GM18505 (cell line): ENCODE data around the gene KRTAP5-5.
"Not testable (repeated sequence)": the region's sequence is repeated elsewhere in the genome, so short reads cannot be mapped to it uniquely, and the experiment has no call there.

Experiments used
- ATAC-seq: cut with Tn5 transposase; IDR thresholded peaks from one replicate; pipeline ENCODE4 v1.9.1; 2021; ENCODE audit not compliant: unreplicated experiment
- POLR2A ChIP-seq: IDR thresholded peaks from 4 replicates; pipeline ENCODE4 v1.6.1; 2011; ENCODE audit warnings: borderline replicate concordance; ENCODE audit not compliant: insufficient read depth, insufficient read length; ENCODE audit errors: extremely low read depth

Gene KRTAP5-5

DNA sequence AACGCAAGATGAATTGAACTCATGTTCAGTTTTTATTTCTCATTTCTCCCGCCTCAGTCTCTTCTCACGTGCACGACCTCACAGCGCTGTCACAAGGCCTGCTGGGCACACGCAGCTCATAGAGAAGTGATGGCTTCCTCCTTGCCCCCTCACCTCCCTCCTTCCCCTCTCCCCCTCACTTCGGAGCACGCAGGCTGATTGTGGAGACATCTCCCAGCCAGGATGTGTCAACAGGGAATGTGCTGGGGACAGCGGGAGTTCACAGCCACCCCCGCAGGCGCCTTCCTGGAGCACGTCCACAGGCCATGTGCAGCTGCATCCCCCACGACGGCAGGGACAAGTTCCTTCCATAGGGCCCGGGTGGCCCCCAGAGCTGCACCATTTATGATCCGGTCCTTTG is 38.3 kb downstream of the KRTAP5-5 start:
- no peak for TF ChIP-seq POLR2A
- ATAC-seq: no peak

DNA sequence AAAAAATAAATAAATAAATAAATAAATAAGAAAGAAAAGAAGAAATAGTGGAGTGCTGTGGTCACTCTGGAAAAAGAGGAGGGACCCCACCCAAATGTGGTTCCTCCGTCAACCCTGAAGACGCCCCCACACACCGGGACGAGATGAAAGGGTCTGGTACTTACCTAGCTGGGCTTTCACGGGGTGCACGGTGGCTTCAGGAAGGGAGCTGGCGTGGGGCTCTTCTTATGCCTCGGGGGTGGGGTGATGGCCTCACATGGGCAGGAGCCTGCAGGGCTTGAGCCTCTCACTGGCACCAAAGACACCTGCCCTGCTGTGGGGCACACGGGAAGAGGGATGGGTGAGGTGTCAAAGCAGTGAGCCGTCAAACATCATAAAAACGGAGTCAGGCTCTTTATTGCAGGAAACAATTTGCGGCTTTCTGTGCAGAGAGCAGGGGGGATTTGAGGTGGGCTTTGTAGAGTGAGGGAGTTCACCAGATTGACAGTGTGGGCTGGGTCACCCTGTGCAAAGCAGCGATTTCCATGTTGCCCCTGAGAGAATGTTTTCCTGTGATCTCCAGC is 39.4 kb downstream of the KRTAP5-5 start:
- no peak for ATAC-seq
- TF ChIP-seq POLR2A: no peak

DNA sequence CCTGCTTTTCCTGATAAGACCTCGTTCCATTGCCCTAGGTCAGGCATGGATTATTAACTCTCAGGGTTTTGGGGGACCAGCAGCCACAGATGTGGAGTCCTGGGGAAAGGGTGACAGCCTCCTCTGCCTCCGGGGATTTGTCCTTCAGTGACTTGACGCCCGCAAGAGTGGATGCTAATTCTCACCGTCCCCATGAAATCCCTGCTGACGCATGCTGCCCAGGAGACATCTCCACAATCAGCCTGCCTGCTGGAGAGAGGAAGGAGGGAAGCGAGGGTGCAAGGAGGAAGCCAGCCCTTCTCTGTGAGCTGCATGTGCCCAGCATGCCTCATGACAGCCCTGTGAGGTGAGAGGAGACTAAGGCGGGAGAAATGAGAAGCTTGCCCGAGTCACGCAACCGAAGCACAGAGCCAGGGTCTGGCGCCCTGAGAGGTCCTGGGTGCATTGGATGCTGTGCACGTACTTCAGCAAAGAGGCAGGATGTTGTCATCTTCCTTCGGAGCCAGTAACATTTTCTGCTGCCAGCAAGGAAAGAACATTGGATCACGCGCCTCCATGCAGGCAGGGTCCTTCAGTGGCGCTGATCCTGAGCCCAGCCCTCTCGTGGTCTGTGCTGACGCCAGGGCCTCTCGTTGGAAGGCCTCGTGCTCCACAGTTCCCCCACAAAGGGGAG is 40.1 kb downstream of the KRTAP5-5 start:
- no peak for TF ChIP-seq POLR2A
- no peak for ATAC-seq

DNA sequence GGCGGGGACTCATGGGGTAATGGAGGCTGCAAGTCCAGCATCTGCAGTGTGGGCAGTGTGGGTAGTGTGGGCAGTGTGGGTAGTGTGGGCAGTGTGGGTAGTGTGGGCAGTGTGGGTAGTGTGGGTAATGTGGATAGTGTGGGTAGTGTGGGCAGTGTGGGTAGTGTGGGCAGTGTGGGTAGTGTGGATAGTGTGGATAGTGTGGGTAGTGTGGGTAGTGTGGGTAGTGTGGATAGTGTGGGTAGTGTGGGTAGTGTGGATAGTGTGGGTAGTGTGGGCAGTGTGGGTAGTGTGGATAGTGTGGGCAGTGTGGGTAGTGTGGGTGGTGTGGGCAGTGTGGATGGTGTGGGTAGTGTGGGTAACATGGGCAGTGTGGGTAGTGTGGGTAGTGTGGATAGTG is 40.9 kb downstream of the KRTAP5-5 start:
- ATAC-seq: not testable (repeated sequence)

DNA sequence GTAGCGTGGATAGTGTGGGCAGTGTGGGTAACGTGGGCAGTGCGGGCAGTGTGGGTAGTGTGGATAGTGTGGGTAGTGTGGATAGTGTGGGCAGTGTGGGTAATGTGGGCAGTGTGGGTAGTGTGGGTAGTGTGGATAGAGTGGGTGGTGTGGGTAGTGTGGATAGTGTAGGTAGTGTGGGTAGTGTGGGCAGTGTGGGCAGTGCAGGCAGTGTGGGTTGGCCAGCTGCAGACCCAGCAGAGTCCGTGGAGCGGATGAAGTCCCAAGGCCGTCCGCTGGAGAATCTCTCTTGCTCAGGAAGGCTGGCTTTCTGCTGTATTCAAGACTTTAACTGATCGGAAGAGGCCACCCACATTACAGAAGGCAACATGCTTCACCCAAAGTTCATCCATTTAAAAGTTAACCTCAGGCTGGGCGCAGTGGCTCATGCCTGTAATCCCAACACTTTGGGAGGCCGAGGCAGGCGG is 41.4 kb downstream of the KRTAP5-5 start:
- ATAC-seq: no peak
- TF ChIP-seq POLR2A: no peak

DNA sequence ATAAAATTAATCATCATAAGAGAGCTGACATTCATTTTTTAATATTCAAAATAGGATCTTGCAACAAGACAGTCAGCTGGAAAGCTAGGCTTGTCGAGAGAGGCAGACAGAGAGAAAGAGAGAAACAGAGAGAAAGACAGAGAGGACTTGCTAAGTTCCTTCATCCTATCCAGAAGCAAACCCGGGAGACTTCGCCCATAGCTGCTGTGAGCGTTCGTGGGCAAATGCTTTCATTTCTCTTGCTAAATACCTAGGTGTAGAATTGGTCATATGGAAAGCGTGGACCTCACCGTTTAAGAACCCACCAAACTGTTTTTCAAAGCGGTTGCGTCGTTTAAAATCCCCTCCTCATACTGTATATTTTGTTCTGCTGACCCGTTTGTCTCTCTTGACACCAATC is 42.1 kb downstream of the KRTAP5-5 start:
- no peak for ATAC-seq
- TF ChIP-seq POLR2A: no peak

DNA sequence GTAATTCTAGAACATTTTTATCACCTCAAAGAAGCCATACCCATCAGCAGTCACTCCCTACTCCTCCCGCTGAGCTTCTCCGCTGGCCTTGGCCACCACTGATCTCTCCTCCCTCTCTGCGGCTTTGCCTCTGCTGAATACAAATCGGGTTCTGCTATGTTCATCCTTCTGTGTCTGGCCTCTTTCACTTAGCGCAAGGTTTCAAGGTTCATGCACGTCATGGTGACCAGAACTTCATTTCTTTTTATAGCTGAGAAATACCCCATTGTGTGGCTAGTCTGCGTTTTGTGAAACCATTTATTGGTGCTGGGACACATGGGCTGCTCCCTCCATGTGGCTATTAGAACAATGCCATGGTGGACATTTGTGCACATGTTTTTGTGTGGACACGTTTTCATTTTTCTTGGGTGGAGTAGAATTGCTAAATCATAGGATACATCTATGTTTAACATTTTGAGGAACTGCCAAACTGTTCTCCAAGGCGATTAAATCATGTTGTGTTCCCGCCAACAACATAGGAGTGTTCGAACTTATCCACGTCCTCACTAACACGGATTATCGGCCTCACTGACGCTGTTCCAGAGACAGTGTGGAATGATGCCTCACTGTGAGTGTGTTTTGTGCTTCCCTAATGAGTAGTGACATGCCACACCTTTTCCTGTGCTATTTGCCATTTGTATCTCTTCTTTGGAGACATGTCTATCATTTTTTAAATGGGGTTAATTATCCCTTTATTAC is 43.2 kb downstream of the KRTAP5-5 start:
- no peak for ATAC-seq
- TF ChIP-seq POLR2A: no peak

DNA sequence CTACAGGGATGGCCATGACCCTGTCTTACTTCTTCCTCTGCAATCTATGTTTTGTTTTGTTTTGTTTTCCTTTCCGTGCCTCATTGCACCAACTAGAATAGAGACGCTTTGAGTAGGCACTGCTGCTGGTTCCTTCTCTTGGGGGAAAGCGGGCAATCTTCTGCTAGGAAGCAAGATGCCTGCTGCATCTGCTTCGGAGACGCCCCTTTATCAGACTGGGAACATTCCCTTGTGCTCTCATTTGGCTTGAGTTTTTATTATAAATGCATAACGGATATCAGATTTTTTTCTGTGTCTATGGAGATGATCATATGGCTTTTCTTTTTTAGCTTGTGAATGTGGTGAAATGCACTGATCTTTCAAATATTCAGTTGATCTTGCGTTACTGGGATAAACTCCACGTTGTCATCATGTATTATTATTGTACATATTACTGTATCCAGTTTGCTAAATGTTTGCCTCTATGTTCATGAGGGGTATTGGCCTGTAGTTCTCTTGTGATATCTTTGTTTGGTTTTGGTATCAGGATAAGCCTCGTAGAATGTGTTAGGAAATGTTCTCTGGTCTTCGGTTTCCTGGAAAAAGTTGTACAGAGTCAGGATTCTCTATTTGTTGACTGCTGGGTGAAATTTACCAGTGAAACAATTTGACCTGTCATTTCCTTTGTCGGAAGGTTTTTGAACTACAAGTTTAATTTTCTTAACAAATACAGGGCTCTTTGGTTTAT is 44.0 kb downstream of the KRTAP5-5 start:
- TF ChIP-seq POLR2A: no peak
- no peak for ATAC-seq

DNA sequence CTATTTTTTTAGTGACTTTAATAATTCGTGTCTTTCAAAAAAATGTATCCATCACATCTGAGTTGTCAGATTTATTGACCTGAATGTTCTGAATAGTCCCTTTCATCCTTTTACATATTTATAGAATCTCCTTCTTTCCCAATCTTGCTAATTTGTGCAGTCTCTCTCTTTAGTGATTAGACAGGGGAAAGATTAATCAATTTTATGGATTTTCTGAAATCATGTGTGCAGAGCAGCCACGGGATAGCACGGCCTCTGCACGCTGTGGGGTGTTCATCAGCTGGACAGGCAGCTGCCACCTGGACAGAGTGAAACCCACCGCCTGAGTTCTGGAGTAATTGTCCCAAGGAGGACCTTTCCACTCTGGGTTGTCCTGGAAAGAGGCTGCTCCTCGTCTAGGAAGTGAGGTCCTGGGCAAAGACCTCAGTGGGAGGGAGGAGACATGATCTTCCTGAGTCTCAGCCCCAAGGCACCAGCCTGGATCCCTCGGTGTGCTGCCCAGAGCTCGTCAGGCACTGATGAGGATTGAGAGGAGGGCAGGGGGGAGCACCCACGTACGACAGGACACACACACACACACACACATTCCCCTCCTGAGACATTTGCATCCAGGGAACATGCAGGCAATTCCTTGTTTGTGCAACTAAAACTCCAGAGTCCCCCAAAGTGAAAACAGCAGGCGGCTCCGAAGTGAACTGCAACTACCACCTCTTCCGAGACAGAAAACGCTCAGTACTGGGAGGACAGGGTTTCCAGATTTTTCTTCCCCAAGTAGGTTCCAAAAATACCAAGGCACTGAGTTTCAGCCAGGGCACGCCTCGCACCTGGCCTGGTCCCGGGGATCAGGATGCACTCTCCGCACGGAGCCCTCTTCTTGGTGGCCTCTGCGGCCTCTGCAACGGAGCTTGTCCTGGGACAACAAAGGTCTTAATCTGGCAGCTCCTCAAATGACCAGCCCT is 44.9 kb downstream of the KRTAP5-5 start:
- ATAC-seq: no peak

DNA sequence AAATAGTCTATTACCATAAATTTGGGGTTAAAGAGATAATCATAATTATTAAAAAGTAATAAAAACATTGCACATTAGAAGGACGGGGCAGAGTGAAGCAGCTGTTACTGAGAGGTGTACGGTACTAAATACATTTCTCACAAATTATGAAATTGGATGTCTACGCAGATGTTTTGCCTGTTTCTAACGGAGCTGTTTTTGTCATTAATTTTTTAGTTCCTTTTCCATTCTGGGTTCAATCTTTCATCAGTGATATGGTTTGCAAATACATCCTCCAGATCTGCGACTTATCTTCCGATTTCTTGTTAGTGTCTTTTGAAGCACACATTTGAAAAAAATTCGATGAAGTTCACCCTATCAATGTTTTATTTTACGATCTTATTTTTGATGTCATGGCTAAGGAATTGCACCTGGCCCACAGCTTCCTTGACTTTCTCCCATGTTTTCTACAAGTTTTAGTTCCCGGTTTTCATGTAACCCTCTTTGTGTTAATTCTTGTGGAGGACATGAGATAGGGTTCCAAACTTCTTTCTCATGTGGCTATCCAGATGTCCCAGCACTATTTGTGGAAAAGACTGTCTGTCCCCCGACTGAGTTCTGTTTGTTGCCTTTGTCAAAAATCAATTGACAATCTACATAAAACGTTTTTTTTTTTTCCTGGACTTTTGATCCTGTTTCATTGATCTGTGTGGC is 46.1 kb downstream of the KRTAP5-5 start:
- TF ChIP-seq POLR2A: no peak
- ATAC-seq: no peak

More for the DNA sequence above, 44.9 kb downstream of the KRTAP5-5 start:
- no peak for TF ChIP-seq POLR2A

DNA sequence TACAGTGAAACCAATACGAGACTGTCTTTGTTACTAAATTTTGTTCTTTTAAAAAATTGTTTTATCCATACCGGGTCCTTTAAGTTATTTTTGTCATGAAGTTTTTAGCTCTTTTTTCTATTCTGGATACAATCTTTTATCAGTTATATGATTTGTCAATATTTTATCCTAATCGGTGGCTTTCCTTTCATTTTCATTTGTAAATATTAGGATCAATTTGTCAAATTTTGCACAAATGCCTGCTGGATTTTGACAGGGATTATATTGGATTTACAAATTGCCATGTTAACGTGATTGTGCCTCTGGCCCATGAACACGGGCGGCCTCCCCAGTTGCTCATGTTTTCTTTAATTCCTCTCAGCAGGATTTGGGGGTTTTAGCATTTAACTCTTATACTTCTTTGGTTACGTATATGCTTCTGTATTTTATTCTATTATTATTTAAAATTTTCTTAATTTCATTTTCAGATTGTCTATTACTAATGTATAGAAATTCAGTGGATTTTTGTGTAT is 46.7 kb downstream of the KRTAP5-5 start:
- ATAC-seq: no peak
- no peak for TF ChIP-seq POLR2A

DNA sequence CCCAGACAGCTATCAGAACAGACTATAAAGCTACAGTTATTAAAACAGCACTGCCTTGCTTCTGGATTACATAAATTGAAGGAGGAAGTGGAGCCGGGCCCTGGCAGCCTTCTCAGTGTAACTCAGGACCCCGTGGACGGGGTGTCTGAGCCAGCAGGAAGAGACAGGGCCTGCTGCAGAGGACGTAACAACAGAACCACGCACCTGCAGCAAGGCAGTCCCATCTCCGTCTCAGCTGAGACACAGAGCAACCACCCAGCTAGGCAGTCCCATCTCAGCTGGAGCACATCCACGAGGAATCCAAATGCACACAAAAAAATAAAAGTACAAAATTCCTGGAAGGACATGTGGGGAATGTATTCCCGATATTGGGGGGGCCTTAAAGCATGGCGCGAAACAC is 50.3 kb downstream of the KRTAP5-5 start:
- ATAC-seq: no peak
- no peak for TF ChIP-seq POLR2A
